K562 (cell line): ENCODE data around the gene ZNF831.

ENCODE experiments used
- BRD4 ChIP-seq: fragments of 200-600 bp; sonication (generic); IDR thresholded peaks from 2 replicates; pipeline ENCODE4 v1.6.1; 2017; ENCODE audit warnings: inconsistent platforms
- CCAR2 ChIP-seq: fragments of 200-400 bp; formaldehyde crosslinking; IDR thresholded peaks from 2 replicates; pipeline ENCODE4 v1.6.1; 2017; ENCODE audit warnings: mild to moderate bottlenecking, low read depth, low read length
- CEBPB ChIP-seq: fragments of 450-650 bp; IDR thresholded peaks from 2 replicates; pipeline ENCODE4 v1.6.1; 2016; ENCODE audit warnings: missing genetic modification characterization, missing compliant biosample characterization
- ELF1 ChIP-seq: fragments of 200-800 bp; sonication (Bioruptor generic); IDR thresholded peaks from 2 replicates; pipeline ENCODE4 v1.6.1; 2016; ENCODE audit warnings: missing genetic modification characterization, missing compliant biosample characterization
- EP300 ChIP-seq: IDR thresholded peaks from 2 replicates; pipeline ENCODE4 v1.6.1; 2012; ENCODE audit warnings: low read length, improper control_type of control experiment
- KLF16 ChIP-seq: IDR thresholded peaks from 2 replicates; pipeline ENCODE4 v1.6.1; 2016; ENCODE audit warnings: antibody characterized with exemption
- MAFK ChIP-seq: IDR thresholded peaks from 2 replicates; pipeline ENCODE4 v1.6.1; 2011; ENCODE audit warnings: low read length, improper control_type of control experiment
- MYC ChIP-seq, 2 experiments: fragments of 250-450 bp in 1 of 2; sonication (Bioruptor Pico) in 1 of 2; IDR thresholded peaks; 2 replicates each; pipeline versions ENCODE4 v1.5.1 to v1.6.1; 2012 to 2021; ENCODE audit warnings: low read depth in 2 of 2, borderline replicate concordance in 1 of 2, improper control_type of control experiment in 1 of 2, low read length in 1 of 2, mild to moderate bottlenecking in 1 of 2, moderate library complexity in 1 of 2
- RAD21 ChIP-seq, 2 experiments: fragments of 250-450 bp in 1 of 2; fragments of 450-650 bp in 1 of 2; sonication (Bioruptor Pico) in 1 of 2; formaldehyde crosslinking in 1 of 2; IDR thresholded peaks in 1 of 2; conservative IDR thresholded peaks in 1 of 2; 2 replicates each; pipeline versions ENCODE4 v1.4.0 to v1.8.0; 2020 to 2022; ENCODE audit warnings: mild to moderate bottlenecking in 2 of 2, moderate library complexity in 1 of 2
- XRCC4 ChIP-seq: IDR thresholded peaks from one replicate; pipeline ENCODE4 v1.6.1; 2011; ENCODE audit not compliant: insufficient read depth, insufficient read length; ENCODE audit errors: extremely low read depth
- ZNF239 ChIP-seq: fragments of 250-450 bp; sonication (Bioruptor Pico); IDR thresholded peaks from 2 replicates; pipeline ENCODE4 v1.4.0; 2020; ENCODE audit warnings: mild to moderate bottlenecking
- TF ChIP-seq, protein P1 (sequence below): fragments of 250-450 bp; sonication (Bioruptor Pico); IDR thresholded peaks from 2 replicates; pipeline ENCODE4 v1.4.0; 2020; ENCODE audit warnings: borderline replicate concordance
- TF ChIP-seq, protein P2 (sequence below), 3 experiments: IDR thresholded peaks in 2 of 3; conservative IDR thresholded peaks in 1 of 3; 2 replicates each; pipeline ENCODE4 v1.5.1; 2011 to 2012; ENCODE audit warnings: low read length in 3 of 3, mild to moderate bottlenecking in 3 of 3, control low read depth in 2 of 3, improper control_type of control experiment in 1 of 3, inconsistent platforms in 1 of 3, low read depth in 1 of 3, mixed read lengths in 1 of 3, moderate library complexity in 1 of 3; ENCODE audit not compliant: insufficient read depth in 2 of 3
- TF ChIP-seq, protein P3 (sequence below): sonication (generic); formaldehyde crosslinking; IDR thresholded peaks from 2 replicates; pipeline ENCODE4 v1.8.1; 2023; ENCODE audit warnings: mild to moderate bottlenecking, missing genetic modification reagents

DNA sequence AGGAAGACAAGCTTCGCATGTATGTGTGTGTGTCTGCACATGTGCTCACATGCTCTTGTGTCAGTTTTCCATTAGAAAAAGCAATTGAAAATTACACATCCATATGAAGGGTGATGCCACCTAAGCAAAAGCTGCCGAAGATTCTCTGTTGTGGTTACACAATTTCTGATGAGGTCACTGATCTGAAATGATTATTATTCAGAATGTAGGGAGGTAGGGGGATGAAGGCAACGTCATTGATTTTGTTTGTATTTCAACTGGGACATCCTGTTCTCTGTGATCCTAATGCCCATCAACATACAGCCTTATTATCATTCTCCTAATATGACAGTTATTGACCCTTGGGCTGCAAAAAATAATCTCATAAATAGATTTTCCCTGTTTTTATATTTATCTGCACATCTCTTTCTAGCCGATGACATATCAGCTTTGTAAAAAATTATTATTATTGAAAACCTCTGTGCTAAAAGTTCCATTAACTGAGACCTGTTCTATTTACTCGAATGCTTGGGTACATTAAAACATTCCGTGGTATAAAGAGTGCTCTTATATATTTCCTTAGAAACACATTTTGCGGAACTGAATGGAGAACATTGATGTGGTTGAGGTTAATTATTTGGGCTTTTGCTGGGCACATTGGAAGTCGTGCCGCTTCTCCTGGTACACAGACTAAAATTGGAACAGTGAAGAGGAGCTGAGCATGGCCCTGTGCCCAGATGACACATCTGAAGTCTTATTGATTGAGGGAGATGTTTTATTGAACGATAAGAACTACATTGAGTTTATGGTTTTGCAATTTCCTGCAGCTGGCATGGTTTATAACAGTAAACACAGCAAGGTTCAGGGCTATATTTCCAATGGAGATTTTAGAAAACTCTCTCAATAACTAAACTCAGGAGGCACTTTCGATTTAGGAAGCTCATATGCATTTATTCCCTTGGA lies 51.3 kb downstream of the ZNF831 start:
- TF ChIP-seq ELF1 (no peak), CCAR2 (no peak), BRD4 (no peak), CEBPB (tag) (no peak), EP300 (no peak), RAD21 (CRISPR knock-in tag; conservative IDR thresholded peaks at IDR 0.05 in 1 of 2, IDR thresholded peaks at IDR 0.05 in 1 of 2) (no peak), ZNF239 (no peak), KLF16 (no peak), XRCC4 (no peak), MAFK (no peak), MYC (IDR thresholded peaks at IDR 0.05; ENCODE audit: low read depth, low read length) (no peak), MYC (CRISPR knock-in tag; IDR thresholded peaks at IDR 0.05; ENCODE audit: borderline replicate concordance, low read depth) (no peak)
- TF ChIP-seq, protein P1, sequence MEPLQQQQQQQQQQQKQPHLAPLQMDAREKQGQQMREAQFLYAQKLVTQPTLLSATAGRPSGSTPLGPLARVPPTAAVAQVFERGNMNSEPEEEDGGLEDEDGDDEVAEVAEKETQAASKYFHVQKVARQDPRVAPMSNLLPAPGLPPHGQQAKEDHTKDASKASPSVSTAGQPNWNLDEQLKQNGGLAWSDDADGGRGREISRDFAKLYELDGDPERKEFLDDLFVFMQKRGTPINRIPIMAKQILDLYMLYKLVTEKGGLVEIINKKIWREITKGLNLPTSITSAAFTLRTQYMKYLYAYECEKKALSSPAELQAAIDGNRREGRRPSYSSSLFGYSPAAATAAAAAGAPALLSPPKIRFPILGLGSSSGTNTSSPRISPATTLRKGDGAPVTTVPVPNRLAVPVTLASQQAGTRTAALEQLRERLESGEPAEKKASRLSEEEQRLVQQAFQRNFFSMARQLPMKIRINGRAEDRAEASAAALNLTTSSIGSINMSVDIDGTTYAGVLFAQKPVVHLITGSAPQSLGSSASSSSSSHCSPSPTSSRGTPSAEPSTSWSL (CRISPR knock-in tag): no peak
- TF ChIP-seq, protein P2, sequence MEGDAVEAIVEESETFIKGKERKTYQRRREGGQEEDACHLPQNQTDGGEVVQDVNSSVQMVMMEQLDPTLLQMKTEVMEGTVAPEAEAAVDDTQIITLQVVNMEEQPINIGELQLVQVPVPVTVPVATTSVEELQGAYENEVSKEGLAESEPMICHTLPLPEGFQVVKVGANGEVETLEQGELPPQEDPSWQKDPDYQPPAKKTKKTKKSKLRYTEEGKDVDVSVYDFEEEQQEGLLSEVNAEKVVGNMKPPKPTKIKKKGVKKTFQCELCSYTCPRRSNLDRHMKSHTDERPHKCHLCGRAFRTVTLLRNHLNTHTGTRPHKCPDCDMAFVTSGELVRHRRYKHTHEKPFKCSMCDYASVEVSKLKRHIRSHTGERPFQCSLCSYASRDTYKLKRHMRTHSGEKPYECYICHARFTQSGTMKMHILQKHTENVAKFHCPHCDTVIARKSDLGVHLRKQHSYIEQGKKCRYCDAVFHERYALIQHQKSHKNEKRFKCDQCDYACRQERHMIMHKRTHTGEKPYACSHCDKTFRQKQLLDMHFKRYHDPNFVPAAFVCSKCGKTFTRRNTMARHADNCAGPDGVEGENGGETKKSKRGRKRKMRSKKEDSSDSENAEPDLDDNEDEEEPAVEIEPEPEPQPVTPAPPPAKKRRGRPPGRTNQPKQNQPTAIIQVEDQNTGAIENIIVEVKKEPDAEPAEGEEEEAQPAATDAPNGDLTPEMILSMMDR (IDR thresholded peaks at IDR 0.05 in 2 of 3, conservative IDR thresholded peaks at IDR 0.05 in 1 of 3; ENCODE audit: insufficient read depth in 2 of 3, low read depth in 1 of 3, low read length in 3 of 3): no peak
- TF ChIP-seq, protein P3, sequence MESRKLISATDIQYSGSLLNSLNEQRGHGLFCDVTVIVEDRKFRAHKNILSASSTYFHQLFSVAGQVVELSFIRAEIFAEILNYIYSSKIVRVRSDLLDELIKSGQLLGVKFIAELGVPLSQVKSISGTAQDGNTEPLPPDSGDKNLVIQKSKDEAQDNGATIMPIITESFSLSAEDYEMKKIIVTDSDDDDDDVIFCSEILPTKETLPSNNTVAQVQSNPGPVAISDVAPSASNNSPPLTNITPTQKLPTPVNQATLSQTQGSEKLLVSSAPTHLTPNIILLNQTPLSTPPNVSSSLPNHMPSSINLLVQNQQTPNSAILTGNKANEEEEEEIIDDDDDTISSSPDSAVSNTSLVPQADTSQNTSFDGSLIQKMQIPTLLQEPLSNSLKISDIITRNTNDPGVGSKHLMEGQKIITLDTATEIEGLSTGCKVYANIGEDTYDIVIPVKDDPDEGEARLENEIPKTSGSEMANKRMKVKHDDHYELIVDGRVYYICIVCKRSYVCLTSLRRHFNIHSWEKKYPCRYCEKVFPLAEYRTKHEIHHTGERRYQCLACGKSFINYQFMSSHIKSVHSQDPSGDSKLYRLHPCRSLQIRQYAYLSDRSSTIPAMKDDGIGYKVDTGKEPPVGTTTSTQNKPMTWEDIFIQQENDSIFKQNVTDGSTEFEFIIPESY (CRISPR knock-in tag): no peak
